ENCODE measurements around the gene FNIP2.

The FNIP2 gene

GRCh38 chr4:158835226-158836001 lies 66.6 kb downstream of the FNIP2 start:
- no peak for DNase-seq (ENCODE audit: low spot score)
- no peak for TF ChIP-seq CTCF (IDR thresholded peaks at IDR 0.05)
- Histone ChIP-seq H3K27ac (no peak overlapping the region), H3K4me3 (no peak overlapping the region)

DNA sequence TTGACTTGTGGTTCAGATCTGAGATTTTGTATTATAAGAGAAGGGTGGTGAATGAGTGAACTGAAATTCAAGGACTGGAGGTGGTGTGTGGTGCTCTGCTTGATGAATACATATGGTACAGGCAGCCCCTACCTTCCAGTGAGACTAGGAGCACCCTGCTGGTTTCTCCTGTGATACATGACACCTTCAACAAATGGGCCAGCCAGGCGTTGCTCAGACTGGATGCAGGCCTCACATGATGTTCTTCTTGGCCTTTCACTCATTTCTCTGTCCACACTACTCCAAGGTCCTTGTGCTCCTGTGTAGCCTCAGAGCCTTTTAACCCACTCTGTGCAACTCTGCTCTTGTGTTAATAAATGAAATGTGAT lies 67.2 kb downstream of the FNIP2 start:
- Histone ChIP-seq H3K4me3 (no peak overlapping the region), H3K27ac (no peak overlapping the region)
- no peak for TF ChIP-seq CTCF (IDR thresholded peaks at IDR 0.05)
- DNase-seq (ENCODE audit: low spot score), result no peak

DNA sequence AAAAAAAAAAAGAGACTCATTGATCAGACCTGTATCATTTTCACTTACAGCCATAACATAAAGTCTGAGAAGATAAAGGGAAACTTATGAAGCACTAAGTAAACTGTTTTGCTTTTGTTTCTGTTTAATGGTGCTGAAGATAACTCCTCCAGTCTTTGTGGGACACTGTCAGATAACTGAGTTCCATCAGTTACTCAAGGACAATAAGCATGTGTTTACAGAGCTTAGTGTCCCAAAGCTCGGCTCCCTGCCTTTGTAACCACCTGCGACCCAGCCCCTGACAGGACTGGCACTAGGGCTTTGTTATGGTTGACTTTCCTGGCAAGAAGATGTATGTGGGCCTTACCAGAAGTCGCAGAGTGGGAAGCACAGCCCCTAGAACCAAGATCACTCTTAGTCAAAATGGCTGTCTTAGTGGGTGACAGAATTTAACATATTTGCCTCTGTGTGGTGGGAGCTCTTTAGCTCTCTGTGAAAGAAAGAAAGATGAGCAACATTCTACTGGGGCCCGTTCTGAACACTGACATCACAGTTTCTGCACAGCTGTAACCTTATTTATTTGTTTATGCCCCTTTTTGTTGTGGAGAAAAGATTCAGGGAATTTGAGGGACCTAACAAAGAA lies 68.1 kb downstream of the FNIP2 start:
- Histone ChIP-seq H3K4me3 (no peak overlapping the region), H3K27ac (no peak overlapping the region)
- DNase-seq (ENCODE audit: low spot score), result no peak
- no peak for TF ChIP-seq CTCF (IDR thresholded peaks at IDR 0.05)

DNA sequence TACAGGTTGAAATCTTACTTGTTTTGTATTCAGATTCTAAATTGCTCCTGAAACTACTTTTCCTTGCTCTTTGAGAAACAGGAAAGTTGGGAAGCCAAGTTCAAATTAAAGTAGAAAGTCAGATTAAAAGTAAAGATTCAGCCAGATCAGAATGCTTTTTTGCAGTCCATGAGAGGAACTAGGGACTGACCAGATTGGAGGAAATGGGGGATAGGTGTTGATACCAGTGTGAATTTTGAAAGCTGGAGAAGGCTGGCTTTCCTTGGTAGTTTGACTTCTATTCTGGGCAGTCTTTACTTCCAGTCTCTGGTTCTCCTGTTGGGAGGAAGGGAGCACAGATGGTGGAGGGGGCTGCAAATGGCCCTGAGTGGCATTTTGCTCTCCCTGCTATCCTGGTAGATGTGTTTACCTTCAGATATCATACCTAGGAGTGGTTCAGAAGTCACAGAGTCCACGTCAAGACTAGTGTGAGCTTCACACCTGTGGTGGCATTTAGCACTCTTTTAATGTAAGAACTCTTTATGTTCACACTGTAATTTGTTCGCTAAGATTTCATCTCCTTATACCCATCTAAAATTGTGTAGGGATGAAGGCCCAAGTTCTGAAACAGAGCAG lies 68.8 kb downstream of the FNIP2 start:
- no peak for TF ChIP-seq CTCF (IDR thresholded peaks at IDR 0.05)

GRCh38 chr4:158840131-158840530 lies 71.3 kb downstream of the FNIP2 start:
- Histone ChIP-seq H3K4me3 (no peak overlapping the region), H3K27ac (no peak overlapping the region)
- no peak for TF ChIP-seq CTCF (IDR thresholded peaks at IDR 0.05)
- DNase-seq (ENCODE audit: low spot score), result no peak

More for the DNA sequence above, 68.8 kb downstream of the FNIP2 start:
- Histone ChIP-seq H3K27ac (no peak overlapping the region), H3K4me3 (no peak overlapping the region)
- DNase-seq (ENCODE audit: low spot score), result no peak

- DNase-seq (ENCODE audit: low spot score), result no peak
- TF ChIP-seq CTCF (IDR thresholded peaks at IDR 0.05), result no peak
- Histone ChIP-seq H3K27ac (no peak overlapping the region), H3K4me3 (no peak overlapping the region)
These were observed 72.7 kb downstream of the FNIP2 start for GRCh38 chr4:158841540-158841939.
